Stimulated activated CD4-positive, alpha-beta T cell treated with anti-CD3 and anti-CD28 coated beads, TNF-alpha, amount 100 ng/mL, for 1 hour (primary cell): Measurements from ENCODE around the gene NOXA1.
A peak's percentile ranks its signal among the peaks of the same experiment; 100 is the strongest.

Experiments
- DNase-seq, 3 donors: peaks; one replicate each; pipeline ENCODE4 v3.0.0-alpha.2; 2020; ENCODE audit warnings: low read depth in 3 of 3, low spot score in 1 of 3

The NOXA1 gene

DNA sequence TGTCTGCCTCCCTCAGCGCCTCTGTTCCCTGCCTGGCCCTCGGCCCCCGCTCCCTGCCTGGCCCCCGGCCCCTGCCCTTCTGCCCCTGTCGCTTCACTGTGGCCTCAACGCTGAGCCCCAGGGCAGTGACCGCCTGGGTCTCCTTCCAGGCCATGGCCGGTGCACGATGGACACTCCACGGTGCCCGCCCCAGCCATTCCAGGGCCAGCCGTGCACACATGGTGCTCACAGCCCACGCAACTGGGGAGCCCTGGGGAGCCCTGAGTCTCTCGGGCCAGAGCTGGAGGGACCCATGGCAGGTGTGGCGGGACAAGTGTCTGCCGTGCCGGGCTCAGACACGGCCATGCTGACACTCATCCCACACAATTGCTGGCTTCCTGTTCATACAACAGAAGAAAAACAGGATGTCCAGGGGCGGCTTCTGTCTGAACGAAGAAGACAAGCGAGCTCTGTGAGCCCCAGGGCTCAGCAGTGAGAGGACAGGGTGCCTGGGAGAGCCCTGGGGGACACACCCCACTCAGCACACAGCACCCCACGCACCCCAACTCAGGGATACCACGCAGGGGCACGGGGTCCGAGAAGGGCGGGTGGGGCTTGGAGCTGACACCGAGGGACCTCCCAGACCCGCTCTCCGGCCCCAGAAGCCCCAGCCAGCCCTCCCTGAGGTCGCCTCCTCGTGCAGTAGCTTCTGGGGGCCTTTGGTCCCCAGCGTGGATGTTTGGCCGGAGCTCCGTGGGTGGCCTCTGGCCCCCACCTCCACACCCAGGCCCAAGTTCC, 35.9 kb upstream of the NOXA1 start:
- DNase-seq = peak in 1 of 3 donors; percentile 31

DNA sequence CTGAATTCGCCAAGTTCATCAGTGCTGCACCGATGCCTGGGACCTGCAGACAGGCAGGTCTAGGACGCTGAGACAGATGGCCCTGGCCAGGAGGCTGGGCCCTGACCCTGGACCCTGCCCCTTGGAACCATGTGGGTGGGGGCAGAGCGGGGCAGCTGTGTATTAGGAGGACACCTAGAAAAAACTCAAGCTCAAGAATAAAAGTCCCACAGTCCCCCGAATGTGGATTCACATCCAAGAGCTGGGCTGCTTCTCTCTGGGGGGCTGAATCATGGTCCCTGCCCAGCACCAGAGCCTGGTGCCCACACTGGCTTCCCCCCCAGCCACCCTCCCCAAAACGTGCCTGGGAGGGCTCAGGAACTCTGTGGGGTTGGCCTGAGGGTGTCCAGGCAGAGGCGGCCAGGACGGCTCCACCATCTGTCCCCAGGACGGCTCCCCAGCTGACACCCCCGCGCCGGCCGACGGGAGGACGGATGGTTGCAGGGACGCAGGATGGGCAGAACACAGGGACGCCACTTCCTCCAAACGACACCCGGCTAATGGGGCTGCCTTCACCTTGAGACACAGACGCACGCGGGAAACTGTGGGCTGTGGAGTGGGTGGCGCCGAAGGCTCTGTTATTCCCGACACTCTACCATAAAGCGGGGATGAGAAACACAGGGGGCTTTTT, 35.2 kb upstream of the NOXA1 start:
- DNase-seq = no peak

DNA sequence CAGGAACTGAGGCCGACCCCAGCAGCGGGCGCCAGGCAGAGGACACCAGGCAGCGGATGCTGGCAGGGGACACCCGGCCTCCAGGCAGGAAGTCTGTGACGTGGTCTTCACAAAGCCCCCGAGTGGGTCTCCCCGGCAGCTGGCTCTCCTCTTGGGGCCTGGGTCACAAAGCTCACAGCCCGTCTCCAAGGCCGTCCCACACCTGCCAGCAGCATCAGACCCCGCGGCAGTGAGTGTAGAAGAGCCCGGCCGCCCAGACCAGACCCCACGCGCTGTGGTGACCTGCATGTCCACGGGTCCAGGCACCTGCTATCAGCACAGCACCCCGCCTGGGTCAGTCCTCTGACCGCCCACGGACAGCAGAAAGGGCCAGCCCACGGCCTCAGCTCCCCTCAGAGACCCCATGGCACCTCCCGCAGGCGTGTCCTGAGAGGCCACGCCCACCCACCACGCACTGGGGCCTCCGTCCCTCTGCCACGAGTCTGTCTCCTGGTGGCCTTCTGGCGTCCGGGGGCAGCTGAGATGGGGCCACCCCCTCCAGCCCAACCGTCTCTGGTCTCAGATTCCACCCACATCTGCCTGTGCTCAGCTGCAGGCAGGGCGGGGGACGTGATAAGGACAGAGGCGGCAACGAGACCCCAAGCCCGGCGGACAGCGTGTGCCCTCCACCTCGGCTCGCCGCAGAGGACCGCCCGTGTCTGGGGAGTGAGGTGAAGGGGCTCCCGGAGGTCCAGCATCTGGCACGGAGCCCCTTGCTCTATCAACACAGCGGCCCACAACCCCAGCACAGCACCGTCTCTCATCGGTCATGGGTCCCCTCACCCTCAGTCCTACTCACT, 34.4 kb upstream of the NOXA1 start:
- no peak for DNase-seq

DNA sequence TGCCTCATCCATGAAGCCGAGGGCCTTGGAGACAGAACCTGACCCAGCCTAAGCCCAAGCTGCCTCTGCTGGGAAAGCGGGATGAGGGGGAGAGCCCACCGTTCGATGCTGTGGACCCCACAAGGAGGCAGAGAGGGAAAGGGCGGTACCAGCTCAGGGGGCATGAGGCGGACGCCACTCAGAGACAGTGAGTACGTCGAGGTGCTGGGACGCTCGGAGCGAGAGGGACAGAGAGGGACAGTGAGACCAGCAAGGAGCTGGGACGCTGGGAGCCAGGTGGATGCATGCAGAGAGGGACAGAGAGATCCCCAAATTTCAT, 33.8 kb upstream of the NOXA1 start:
- DNase-seq = no peak

DNA sequence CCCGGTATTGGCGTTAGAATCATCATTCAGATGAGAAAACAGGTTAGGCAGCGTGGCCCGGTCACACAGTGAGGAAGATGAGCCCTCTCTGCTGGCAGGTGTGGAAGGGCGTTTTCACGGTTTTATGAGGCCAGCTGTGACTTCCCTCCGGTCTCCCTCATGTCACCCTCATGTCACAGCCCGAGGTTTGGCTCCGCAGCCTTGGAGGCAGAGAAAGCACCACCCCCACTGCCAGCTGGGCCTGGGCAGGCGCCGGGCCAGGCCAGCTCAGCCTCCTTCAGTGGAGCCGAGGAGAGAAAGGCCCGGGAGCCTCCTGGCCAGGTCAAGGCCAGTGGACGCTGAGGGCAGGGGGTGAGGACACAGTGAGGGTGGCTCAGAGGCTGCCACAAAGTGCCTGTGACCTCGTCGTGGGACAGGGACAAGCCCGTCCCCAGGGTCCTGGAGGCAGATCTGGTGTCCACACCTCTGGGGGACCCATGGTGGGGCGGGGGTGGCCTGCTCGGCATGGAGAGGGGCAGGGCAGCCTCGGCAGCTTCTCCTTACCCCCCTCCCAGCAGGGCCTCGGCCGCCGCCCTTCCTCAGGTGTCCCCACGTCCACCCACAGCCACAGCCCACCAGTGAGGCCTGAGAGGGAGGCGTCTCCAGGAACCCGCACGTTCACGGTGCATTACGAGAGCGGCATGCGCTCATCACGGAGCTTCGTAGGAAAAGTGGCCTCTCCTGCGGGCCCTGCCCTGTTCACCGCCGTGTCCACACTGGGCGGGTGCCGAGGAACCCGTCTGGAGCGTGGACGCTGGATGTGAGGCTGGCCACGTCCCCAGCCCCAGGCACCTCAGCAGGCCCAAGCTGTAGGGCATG, 32.4 kb upstream of the NOXA1 start:
- DNase-seq = no peak

DNA sequence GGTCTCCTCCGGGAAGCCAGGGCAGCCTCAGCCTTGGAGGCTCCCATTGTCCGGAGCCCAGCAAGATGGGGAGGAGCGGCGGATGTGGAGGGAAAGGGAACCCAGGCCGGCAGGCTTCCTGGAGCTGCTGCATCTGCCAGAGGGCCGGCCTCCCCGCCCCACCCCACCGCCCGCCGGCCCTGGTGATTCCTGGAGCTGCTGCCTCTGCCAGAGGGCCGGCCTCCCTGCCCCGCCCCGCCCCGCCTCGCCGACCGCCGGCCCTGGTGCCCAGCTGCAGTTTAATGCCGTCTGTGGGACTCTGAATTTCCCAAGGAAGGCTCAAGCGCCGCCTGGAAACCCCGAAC, 31.8 kb upstream of the NOXA1 start:
- DNase-seq = no peak

DNA sequence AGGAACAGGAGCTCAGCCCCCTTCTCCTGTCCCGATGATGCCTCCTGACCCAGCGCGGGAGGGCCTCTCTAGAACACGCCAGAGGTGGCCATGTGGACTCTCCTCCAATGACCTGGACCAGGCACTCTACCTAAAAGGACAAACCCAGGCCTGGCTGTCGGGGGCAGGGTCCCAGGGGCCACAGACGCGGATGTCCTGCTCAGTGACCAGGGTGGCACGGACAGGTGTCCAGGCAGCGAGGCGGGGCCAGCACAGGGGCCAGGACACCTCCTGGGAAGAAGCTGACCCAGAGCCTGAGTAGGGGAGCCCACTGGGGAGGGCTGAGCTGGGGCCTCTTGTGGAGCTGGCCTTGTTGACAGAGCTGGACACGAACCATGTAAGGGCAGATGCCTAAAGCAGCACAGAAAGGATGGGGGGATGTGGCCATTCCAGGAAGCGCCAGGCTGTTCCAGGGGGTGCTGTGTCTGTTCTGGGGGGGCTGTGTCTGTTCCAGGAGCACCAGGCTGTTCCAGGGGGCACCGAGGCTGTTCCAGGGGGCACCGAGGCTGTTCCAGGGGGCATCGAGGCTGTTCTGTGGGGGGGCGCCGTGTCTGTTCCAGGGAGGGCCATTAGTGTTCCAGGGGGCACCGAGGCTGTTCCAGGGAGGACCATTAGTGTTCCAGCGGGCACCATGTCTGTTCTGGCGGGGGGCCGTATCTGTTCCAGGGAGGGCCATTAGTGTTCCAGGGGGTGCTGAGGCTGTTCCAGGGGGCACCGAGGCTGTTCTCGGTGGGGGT, 30.8 kb upstream of the NOXA1 start:
- no peak for DNase-seq

DNA sequence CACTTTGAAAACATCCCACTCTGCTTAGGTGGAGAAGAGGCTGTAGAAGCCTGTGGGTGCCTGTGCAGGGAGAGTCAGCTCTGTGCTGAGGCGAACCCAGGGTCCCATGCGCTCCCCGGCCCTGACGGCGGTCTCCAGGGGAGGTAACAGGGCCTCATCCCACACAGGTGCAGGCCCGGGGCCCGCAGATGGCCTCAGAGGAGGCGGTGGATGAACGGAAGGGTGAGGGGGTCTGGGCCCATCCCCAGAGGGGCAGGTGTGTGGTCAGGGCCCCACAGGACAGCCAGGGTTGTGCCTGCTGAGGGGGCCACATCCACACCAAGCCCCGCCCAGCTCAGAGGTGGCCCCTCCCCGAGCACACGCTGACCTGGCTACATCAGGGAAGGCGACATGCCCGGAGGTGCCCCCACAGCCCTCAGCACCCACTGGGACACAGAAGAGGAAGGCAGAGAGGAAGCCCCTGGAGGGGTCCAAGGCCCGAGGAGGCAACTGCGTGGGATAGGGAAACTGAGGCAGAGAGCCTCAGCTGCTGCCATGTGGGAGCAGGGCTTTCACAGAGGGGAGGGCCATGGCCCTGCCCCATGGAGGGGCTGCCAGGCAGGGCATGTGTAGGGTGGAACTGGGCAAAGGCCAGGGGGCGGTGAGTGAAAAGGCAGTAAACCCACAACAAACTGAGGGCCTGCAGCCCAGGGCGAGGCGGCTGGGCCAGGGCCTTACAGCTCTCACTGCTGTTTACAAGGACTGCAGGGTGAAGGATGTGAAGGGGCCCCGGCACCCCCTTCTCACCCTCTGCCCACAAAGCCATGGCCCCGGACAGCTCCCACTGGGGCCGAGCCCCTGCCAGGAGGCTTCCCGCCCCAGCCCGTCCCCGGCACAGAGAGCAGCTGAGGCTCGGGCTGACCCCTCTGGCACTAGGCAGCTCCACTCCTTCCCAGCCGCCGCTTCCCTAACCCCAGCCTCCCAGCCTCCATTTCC, 29.7 kb upstream of the NOXA1 start:
- DNase-seq = no peak

DNA sequence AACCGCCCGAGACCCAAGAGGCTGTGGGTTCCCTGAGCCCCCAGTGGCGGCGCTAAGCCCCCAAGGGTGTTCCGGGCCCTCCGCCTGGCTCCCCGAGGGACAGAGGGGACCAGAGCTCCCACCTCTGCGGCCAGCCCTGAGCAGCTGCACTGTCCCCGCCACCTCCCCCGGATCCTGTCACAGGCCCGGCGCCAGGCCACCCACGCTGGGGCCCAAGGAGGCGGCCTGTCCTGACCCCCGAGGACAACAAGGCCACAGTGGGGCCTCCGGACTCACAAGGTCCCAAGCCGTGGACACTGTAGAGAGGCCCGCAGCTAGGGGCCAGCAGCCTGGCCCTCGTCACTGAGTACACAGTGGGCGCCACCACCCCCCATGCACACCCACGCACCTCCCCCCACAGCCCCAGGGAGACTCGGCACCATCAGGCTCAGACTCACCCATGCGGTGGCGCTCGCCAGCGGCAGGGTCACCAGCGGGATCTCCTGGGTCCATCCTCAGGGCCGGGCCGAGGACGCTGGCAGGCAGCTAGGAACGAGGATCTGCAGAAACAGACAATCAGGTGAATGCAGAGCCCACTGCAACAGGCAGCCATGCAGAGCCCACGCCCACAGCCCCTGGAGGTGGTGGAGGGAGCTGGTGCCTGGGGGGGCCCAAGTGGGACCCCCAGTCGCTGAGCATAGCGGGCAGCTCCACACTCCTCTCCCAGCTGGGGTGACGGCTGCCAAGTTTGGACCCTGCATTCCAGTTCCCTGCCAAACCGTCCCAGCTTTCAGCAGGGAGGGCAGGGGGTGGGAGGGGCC, 28.1 kb upstream of the NOXA1 start:
- DNase-seq = no peak

DNA sequence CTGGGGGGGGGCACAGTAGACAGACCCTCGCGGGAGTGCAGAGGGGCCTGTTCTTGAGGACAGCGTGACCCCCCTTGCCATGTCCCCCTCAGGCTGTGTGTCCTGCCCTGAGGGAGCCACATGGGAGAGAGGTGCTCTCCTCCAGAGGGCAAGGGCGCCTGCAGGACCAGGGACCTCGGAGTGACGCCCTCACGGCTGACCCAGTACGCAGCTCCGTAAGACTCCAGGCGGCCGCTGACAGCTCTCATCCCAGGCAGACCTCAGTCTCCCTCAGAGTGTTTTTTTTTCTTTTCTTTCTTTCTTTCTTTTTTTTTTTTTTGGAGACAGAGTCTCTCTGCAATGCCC, 27.6 kb upstream of the NOXA1 start:
- DNase-seq = no peak

DNA sequence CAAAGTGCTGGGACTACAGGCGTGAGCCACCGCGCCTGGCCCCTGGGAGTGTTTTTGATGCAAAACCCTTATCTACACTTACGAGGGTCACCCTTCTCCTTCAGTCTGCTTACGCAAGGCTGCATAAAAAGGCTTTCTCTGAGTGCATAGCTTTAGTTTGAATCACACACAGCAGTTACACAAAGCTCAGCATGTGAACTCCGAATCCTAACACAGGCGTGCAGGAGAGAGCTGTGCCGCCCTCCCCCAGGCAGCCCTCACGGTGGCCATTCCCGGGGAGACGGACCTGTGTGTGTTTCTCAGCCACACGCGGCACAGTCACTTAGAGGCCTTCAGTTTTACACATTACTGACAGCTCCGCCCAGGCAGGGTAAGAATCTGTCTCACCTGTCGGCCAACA, 27.0 kb upstream of the NOXA1 start:
- no peak for DNase-seq

DNA sequence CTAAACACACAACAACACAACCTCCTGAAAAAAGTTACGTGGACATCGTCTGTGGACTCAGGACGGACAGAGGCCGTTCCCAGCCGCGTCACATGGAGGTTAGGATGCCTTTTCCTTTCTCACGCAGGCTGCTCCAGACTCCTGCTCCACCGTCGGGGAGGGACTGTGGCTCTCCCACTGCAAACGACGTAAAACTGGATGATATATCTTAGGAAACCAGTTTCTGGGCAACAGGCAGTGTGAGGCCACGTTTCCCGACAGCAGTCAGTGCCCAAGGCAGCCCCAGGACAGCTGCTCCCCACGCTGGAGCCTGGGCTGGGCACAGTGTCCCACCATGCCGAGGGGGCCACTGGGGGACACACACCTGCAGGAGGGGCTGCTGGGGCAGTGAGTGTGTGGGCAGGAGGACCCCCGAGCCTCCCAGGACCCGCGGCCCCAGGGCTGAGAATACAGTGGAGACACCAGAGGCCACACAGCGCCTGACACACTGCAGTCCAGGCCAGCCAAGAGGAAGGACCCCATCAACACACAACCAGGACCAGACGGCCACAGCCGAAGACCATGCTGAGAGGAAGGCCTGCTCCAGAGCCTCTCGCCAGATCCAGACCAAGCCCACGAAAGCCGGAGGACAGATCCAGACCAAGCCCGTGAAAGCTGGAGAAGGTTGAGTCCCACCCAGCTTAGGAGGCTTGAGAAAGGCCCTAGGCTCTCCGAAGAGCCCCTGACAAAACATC, 26.4 kb upstream of the NOXA1 start:
- no peak for DNase-seq

DNA sequence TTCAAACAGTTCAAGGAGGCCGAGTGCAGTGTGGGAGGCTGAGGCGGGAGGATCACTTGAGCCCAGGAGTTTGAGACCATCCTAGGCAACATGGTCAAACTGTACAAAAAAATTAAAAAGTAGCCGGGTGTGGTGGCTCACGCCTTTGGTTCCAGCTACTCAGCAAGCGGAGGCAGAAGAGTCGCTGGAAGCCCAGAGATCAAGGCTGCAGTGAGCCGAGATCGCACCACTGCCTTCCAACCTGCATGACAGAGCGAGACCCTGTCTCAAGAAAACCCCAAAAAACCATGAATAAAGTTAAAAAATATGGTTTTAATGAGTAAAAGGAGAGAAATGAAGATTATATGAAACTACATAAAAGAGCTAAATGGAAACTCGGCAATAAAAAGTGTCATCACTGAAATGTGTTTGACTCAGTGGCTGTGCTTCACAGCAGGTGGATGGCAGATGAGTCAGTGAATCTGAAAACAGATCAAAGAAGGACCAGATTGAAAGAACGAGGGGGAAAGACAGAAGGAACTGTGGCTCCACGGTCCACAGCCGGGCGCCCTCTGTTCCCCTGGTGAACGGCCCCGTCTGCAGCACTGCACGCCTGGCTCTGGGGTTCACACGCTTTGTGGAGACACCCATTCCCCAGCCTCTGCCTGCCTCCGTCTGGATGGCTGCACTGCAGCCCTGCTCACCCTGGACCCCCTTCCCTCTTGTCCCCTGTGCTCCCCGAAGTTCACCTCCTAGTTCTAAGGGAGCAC, 25.3 kb upstream of the NOXA1 start:
- no peak for DNase-seq

DNA sequence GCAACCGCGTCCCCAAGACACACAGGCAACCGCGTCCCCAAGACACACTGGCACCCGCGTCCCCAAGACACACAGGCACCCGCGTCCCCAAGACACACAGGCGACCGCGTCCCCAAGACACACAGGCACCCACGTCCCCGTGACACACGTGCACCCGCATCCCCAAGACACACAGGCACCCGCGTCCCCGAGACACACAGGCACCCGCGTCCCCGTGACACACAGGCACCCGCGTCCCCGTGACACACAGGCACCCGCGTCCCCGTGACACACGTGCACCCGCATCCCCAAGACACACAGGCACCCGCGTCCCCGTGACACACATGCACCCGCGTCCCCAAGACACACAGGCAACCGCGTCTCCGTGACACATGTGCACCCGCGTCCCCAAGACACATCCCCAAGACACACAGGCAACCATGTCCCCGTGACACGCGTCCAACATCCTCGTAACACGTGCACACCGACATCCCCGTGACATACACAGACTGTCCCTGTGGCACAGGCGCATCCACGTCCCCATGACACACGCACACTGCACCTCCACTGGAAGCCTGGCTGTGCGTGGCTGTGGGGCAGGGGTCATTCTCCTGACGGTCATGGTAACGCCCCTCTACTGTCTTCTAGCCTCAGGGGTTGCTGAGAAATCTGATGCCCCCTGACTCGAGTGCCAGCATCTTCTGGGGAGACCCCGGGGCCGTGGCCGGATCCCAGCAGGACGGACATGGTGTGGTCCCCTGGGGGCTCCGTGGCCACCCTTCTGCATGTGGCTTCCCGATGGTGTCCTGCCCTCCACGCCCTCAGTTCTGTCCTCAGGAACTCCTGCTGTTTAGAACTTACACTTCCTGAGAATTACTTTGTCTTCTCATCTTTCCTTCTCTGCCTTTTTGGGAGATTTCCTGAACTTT, 24.4 kb upstream of the NOXA1 start:
- no peak for DNase-seq

DNA sequence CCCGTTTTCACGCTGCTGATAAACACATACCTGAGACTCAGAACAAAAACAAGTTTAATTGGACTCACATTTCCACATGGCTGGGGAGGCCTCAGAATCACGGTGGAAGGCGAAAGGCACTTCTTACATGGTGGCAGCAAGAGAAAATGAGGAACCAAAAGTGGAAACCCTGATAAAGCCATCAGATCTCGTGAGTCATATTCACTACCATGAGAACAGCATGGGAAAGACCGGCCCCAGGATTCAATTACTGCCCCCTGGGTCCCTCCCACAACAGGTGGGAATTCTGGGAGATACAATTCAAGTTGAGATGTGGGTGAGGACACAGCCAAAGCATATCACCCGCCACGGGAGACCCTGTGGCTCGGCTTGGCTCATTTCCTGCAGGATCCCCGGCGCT, 20.4 kb upstream of the NOXA1 start:
- DNase-seq = no peak

DNA sequence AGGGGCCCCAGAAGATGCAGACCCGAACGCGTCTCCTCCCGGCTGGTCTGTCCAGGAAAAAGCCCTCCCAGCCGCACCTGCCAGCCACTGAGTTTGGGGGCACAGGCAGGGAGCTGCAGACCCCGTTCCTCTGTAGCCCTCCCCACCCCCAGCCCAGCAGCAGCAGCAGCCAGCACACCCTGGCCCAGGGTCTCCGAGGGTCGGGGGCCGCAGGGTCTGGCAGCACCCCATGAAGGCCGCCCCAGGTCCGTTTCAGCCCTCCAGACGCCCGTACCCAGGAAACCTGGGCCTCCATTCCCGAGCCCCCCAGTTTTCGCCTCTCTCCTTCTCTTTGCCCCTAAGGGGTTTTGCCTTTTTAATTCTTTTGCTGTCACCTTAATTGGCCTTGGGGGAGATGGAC, 19.9 kb upstream of the NOXA1 start:
- DNase-seq = no peak
